Measurements from ENCODE around the gene FLNB. TPM values are rescaled to one million over a fixed set of nuclear protein-coding genes. Genes with fewer than 3 reads are reported as not detected.

Gene FLNB
- total RNA-seq, 2 donors from 2014 or later, result 331 to 408 TPM

DNA sequence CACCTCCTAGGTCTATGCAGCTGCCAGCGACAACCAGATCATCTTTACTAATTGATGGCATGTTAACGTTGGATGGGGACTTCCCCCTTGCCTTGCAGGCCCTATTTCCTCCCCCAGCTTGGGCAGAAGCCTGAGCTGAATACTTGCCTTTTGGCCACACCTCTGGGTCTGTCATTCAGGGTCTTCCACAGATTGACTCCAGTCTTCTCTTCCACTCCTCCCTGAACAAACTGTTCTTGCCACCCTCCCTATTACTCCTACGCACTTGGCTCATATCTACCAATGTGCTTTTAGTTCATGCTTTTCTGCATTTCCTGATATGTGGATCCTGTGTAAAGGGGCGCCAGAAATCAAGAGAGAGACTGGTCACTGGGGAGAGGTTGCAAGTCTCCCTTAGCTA, 129.1 kb downstream of the FLNB start:
- no peak for DNase-seq (ENCODE audit: low spot score)
- TF ChIP-seq POLR2AphosphoS5 (IDR thresholded peaks at IDR 0.05) (no peak), POLR2A (IDR thresholded peaks at IDR 0.05) (no peak)
- TF ChIP-seq, protein P1, sequence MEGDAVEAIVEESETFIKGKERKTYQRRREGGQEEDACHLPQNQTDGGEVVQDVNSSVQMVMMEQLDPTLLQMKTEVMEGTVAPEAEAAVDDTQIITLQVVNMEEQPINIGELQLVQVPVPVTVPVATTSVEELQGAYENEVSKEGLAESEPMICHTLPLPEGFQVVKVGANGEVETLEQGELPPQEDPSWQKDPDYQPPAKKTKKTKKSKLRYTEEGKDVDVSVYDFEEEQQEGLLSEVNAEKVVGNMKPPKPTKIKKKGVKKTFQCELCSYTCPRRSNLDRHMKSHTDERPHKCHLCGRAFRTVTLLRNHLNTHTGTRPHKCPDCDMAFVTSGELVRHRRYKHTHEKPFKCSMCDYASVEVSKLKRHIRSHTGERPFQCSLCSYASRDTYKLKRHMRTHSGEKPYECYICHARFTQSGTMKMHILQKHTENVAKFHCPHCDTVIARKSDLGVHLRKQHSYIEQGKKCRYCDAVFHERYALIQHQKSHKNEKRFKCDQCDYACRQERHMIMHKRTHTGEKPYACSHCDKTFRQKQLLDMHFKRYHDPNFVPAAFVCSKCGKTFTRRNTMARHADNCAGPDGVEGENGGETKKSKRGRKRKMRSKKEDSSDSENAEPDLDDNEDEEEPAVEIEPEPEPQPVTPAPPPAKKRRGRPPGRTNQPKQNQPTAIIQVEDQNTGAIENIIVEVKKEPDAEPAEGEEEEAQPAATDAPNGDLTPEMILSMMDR (IDR thresholded peaks at IDR 0.05), result no peak
- no peaks in the 10 kb centered on the region for H3K9me3 ChIP-seq
- H3K36me3 ChIP-seq, result peaks cover 16% of the 10 kb centered on the region in 2 donors
- H3K4me1 ChIP-seq (replicated peaks), result peaks cover 10% of the 10 kb centered on the region
- peak overlapping the region in 1 of 2 donors; percentile 73 for H3K27ac ChIP-seq
- intact Hi-C loops (cut with DNase I), result no loop called here
- no peaks in the 10 kb centered on the region for H3K27me3 ChIP-seq (replicated peaks; ENCODE audit: insufficient read depth)
- 81% methylated on average over 4 of the region's 4 CpGs for WGBS
- no peak overlapping the region for H3K4me3 ChIP-seq

DNA sequence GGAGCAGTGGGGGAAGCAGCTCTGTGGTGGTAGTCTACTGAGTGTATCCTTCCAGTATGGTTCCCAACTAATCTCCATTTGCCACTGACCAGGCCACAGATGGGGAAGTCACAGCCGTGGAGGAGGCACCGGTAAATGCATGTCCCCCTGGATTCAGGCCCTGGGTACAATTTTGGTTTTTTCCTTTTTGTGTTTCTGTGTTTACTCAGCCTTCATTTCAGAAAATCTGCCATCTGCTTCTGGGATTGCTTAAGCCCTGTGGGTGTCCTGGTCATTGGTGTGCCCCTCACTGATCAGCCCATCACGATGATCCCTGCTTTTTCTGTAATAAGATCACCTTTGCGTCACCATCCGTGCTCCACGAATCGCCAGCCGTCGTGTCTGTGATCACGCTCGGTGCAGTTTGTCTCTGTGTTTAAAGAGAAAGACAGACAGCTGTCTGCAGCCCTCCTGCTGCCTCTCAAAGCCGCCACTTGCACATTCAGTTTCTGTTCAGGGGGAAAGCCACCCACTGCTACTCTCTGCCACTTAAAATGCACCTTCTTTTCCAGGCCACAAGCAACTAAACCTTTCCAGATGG, 133.6 kb downstream of the FLNB start:
- H3K9me3 ChIP-seq, result no peaks in the 10 kb centered on the region
- peak overlapping the region in 1 of 2 donors; percentile 88 for H3K27ac ChIP-seq
- H3K27me3 ChIP-seq (replicated peaks; ENCODE audit: insufficient read depth), result no peaks in the 10 kb centered on the region
- H3K4me3 ChIP-seq, result no peak overlapping the region
- WGBS, result 90% methylated on average over 12 of the region's 12 CpGs
- DNase-seq (ENCODE audit: low spot score), result no peak
- intact Hi-C loops (cut with DNase I), result no loop called here
- no peaks in the 10 kb centered on the region for H3K4me1 ChIP-seq (replicated peaks)
- no peak for TF ChIP-seq POLR2AphosphoS5 (IDR thresholded peaks at IDR 0.05)
- TF ChIP-seq POLR2A (IDR thresholded peaks at IDR 0.05), result no peak
- TF ChIP-seq, protein P1 (IDR thresholded peaks at IDR 0.05), result no peak
- peaks cover 9 to 12% of the 10 kb centered on the region in 2 donors for H3K36me3 ChIP-seq

DNA sequence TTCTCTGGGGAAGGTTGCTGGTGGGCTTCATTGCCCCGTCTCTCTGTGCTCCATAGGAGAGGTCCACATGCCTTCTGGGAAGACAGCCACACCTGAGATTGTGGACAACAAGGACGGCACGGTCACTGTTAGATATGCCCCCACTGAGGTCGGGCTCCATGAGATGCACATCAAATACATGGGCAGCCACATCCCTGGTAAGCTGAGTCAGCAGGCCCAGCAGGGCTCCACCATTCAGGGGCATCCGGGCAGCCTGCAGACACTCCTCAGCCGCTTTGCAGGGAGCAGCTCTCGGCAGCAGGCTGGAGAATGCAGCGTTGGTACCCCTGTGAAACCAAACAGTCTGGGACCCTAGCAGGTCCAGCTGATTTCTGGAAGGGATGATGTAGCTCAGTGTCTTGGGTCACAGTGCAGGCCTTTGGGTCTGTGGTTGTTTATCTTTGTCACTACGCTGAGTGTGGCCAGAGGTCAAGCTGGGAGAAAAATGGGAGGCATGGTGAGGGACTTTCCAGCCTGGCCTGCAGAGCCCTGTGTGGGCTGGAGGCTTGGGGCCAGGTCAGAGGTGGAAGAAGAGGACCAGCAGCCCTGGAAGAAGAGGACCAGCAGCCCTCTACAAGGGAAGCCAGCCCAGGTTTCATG, 135.3 kb downstream of the FLNB start:
- Histone ChIP-seq H3K4me1 (replicated peaks) (no peaks in the 10 kb centered on the region), H3K27ac (peak overlapping the region; percentile 38 to 88), H3K4me3 (no peak overlapping the region), H3K27me3 (replicated peaks; ENCODE audit: insufficient read depth) (no peaks in the 10 kb centered on the region), H3K36me3 (peaks cover 0 to 12% of the 10 kb centered on the region in 2 donors), H3K9me3 (no peaks in the 10 kb centered on the region)
- DNase-seq (ENCODE audit: low spot score), result no peak
- intact Hi-C loops (cut with DNase I), result no loop called here
- 93% methylated on average over 9 of the region's 9 CpGs for WGBS
- TF ChIP-seq POLR2AphosphoS5 (IDR thresholded peaks at IDR 0.05) (no peak), POLR2A (IDR thresholded peaks at IDR 0.05) (no peak)
- TF ChIP-seq, protein P1 (IDR thresholded peaks at IDR 0.05), result no peak

DNA sequence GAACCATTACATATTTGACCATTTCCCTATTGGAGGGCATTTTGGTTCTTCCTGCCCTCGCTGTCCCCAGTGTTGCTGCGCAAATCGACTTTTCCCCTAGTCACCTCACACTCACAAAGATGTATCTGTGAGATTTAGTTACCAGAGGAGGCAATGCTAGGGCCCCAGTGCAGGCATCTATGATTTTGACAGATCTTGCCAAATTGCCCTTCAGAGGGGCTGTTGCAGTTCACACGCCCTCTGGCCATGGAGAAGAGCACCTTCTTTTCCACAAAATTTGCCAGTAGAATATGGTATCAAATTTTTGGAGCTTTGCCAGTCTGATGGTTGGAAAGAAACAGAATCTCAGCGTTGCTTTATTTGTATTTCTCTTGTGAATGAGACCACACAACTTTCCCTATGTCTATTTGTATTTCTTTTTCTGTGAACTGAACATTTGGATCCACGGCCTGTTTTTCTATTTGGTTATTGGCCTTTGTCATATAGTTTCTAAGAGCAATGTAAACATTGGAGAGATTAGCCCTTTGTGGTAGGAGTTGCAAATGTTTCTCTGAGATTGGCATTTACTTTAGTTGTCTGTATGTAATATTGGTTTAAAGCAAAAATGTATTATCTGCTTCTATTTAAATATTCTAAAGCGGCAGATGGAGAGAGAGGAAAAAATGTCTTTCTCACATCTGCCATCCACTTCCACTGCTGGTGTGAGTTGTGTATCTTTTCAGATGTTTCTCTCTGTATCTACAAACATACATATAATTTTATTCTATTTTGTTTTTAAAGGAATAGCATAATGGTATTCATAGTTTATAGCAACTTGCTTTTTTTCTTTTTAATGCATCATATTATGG, 136.5 kb downstream of the FLNB start:
- Histone ChIP-seq H3K36me3 (peaks cover 0 to 12% of the 10 kb centered on the region in 2 donors), H3K4me1 (replicated peaks) (peaks cover 1% of the 10 kb centered on the region), H3K27me3 (replicated peaks; ENCODE audit: insufficient read depth) (no peaks in the 10 kb centered on the region), H3K27ac (peak overlapping the region; percentile 38 to 88), H3K9me3 (no peaks in the 10 kb centered on the region), H3K4me3 (no peak overlapping the region)
- intact Hi-C loops (cut with DNase I), result no loop called here
- 66% methylated on average over 7 of the region's 7 CpGs for WGBS
- TF ChIP-seq, protein P1 (IDR thresholded peaks at IDR 0.05), result no peak
- TF ChIP-seq POLR2A (IDR thresholded peaks at IDR 0.05), result no peak
- TF ChIP-seq POLR2AphosphoS5 (IDR thresholded peaks at IDR 0.05), result peak; percentile 68
- DNase-seq (ENCODE audit: low spot score), result no peak

All from prostate gland (tissue), 2 donors.